Measurements from ENCODE around the gene S100A3.

GRCh38 chr1:153565529-153566374 lies 16.7 kb upstream of the S100A3 start, which contains the start of gene S100A2:
- TF ChIP-seq CTCF (IDR thresholded peaks at IDR 0.05) (no peak), POLR2A (IDR thresholded peaks at IDR 0.05) (no peak)

Measured in breast epithelium (tissue), 3 donors.